HG02623 (cell line): ENCODE data around the gene GPR139.

Source experiments
- ATAC-seq: cut with Tn5 transposase; IDR thresholded peaks from one replicate; pipeline ENCODE4 v1.9.1; 2021; ENCODE audit warnings: moderate library complexity; ENCODE audit not compliant: unreplicated experiment

The GPR139 gene

GRCh38 chr16:19991614-19992013, 82.1 kb downstream of the GPR139 start:
- ATAC-seq = no peak

GRCh38 chr16:19984135-19984534, 89.6 kb downstream of the GPR139 start:
- ATAC-seq = no peak
